Measurements from ENCODE around the gene ECI2. TPM values are rescaled to one million over a fixed set of nuclear protein-coding genes. Genes with fewer than 3 reads are reported as not detected.

ECI2 gene
- total and polyA plus RNA-seq, 7 donors = 58.2 to 122 (median 103) TPM

DNA sequence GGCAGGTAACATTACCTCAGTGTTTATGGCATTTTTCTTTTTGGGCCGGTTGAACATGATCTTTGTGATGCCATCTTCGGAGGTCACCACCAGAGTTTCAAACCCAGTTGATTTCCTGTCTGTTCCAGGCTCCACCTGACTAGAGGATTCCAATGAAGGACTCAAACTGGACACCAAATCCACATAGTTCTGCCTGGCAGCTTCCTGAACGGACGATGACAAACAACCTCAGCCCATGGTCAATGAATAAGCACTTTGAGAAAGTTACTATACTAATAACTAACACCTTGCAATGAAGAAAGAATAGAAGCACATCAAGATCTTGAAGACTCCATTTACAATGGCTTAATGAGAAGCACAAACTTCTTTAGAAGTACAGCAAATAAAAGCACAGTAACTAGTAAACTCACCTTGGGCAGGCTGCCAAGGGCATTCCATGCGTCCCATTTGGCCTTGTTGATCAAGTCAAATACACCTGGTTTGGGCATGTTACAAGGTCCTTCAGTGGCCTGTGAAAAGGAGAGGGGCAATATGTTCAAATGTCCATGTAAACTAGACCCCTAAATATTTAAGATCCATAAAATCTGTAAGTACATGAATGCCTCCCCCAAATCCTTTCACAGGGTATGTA lies 4.9 kb downstream of the ECI2 start:
- ATAC-seq (no peak), DNase-seq (no peak)
- intact Hi-C loops (cut with DNase I) = loop anchor here in 1 of 2 donors (10.0 kb wide), 1 partner anchor 386 kb away; no protein-coding TSS in a partner anchor
- Histone ChIP-seq H3K27ac (no peak overlapping the region), H3K4me3 (no peak overlapping the region), H3K27me3 (ENCODE audit: insufficient read depth in 3 of 3, low read length in 2 of 3) (no peaks in the 10 kb centered on the region), H3K4me1 (peaks cover 18% of the 10 kb centered on the region), H3K9me3 (no peaks in the 10 kb centered on the region), H3K36me3 (ENCODE audit: insufficient read depth in 1 of 2, low read depth in 1 of 2) (peaks cover 9 to 80% of the 10 kb centered on the region in 2 donors)
- TF ChIP-seq, protein P1, sequence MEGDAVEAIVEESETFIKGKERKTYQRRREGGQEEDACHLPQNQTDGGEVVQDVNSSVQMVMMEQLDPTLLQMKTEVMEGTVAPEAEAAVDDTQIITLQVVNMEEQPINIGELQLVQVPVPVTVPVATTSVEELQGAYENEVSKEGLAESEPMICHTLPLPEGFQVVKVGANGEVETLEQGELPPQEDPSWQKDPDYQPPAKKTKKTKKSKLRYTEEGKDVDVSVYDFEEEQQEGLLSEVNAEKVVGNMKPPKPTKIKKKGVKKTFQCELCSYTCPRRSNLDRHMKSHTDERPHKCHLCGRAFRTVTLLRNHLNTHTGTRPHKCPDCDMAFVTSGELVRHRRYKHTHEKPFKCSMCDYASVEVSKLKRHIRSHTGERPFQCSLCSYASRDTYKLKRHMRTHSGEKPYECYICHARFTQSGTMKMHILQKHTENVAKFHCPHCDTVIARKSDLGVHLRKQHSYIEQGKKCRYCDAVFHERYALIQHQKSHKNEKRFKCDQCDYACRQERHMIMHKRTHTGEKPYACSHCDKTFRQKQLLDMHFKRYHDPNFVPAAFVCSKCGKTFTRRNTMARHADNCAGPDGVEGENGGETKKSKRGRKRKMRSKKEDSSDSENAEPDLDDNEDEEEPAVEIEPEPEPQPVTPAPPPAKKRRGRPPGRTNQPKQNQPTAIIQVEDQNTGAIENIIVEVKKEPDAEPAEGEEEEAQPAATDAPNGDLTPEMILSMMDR (IDR thresholded peaks at IDR 0.05) = no peak
- 78 to 81% (median 79%) methylated on average over 5 of the region's 5 CpGs for WGBS, 3 donors

DNA sequence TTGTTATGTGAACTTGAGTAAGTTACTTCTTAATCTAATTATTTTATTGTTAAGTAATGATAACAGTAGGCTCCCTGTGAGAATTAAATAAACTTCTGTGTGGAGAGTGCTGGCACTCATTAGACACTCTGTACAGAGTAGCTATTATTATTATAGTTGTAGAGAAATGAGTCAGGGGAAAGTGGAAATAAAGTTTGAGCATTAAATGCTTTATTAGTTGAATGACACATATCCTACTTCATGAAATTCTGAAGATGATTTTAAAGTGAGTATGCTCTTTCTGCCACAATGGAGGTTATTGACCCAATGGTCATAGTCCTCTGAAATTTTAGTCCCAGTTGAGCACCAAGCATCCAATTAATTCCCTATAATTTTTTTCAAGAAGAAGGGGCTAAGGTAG lies 5.9 kb downstream of the ECI2 start:
- H3K27me3 ChIP-seq (ENCODE audit: insufficient read depth in 3 of 3, low read length in 2 of 3) = no peaks in the 10 kb centered on the region
- intact Hi-C loops (cut with DNase I) = no loop called here
- TF ChIP-seq, protein P1 (IDR thresholded peaks at IDR 0.05) = no peak
- ATAC-seq (no peak), DNase-seq (no peak)
- H3K36me3 ChIP-seq (ENCODE audit: insufficient read depth in 1 of 2, low read depth in 1 of 2) = peaks cover 9 to 90% of the 10 kb centered on the region in 2 donors
- H3K27ac ChIP-seq = no peak overlapping the region
- H3K9me3 ChIP-seq = no peaks in the 10 kb centered on the region
- peaks cover 14% of the 10 kb centered on the region for H3K4me1 ChIP-seq
- no peak overlapping the region for H3K4me3 ChIP-seq

DNA sequence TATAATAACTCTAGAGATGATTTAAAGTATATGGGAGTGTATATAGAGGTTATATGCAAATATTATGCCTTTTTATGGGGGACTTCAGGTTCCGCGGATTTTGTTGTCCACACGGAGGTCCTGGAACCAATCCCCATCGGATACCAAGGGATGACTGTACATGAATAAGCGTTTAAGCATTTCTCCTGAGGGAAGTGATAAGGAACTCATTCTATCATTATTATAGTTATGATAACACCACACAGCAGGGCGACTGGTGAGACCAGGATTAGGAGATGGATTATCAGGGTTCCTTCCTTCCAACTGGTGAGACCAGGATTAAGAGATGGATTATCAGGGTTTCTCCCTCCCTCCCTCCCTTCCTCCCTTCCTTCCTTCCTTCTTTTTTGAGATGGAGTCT lies 6.6 kb downstream of the ECI2 start:
- WGBS, 3 donors = 90 to 91% (median 90%) methylated on average over 6 of the region's 6 CpGs
- H3K36me3 ChIP-seq (ENCODE audit: insufficient read depth in 1 of 2, low read depth in 1 of 2) = peaks cover 9 to 97% of the 10 kb centered on the region in 2 donors
- ATAC-seq = no peak
- peaks cover 7% of the 10 kb centered on the region for H3K4me1 ChIP-seq
- DNase-seq = no peak
- intact Hi-C loops (cut with DNase I) = no loop called here
- TF ChIP-seq, protein P1 (IDR thresholded peaks at IDR 0.05) = no peak
- no peak overlapping the region for H3K27ac ChIP-seq
- H3K27me3 ChIP-seq (ENCODE audit: insufficient read depth in 3 of 3, low read length in 2 of 3) = no peaks in the 10 kb centered on the region
- no peak overlapping the region for H3K4me3 ChIP-seq
- no peaks in the 10 kb centered on the region for H3K9me3 ChIP-seq

DNA sequence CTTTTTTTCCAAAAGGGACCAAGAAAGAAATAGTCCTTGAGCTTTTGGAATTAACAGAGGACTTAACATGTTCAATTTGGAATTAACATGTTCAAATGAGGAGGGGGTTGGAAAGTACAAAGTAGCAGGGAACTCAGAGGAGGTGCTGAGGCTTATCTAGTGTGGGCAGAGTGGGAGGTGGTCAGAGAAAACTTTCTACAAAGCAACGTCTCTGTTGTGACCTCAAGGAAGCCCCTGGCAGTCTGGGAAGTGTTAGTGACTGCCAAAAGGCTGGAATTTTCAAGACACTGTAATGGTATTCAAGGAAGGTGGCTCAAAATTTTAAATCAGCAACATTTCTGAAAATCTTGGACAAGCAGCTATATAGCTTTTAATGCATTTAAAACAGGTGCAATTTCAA lies 7.3 kb downstream of the ECI2 start:
- intact Hi-C loops (cut with DNase I) = no loop called here
- WGBS, 3 donors = 32 to 47% (median 41%) methylated on average over 1 of the region's 1 CpG
- no peaks in the 10 kb centered on the region for H3K27me3 ChIP-seq (ENCODE audit: insufficient read depth in 3 of 3, low read length in 2 of 3)
- H3K4me3 ChIP-seq = no peak overlapping the region
- H3K36me3 ChIP-seq (ENCODE audit: insufficient read depth in 1 of 2, low read depth in 1 of 2) = peaks cover 9 to 100% of the 10 kb centered on the region in 2 donors
- TF ChIP-seq, protein P1 (IDR thresholded peaks at IDR 0.05) = no peak
- H3K9me3 ChIP-seq = no peaks in the 10 kb centered on the region
- peaks cover 3% of the 10 kb centered on the region for H3K4me1 ChIP-seq
- DNase-seq (no peak), ATAC-seq (no peak)
- no peak overlapping the region for H3K27ac ChIP-seq
